ENCODE data around the gene MAST3.

GRCh38 chr19:18101268-18101667 lies 3.7 kb downstream of the MAST3 start:
- TF ChIP-seq REST (IDR thresholded peaks at IDR 0.05; ENCODE audit: low read depth) (no peak), RAD21 (IDR thresholded peaks at IDR 0.05; ENCODE audit: low read depth) (no peak), CREB1 (IDR thresholded peaks at IDR 0.05; ENCODE audit: low read depth) (no peak), CEBPB (IDR thresholded peaks at IDR 0.05) (no peak), EGR1 (IDR thresholded peaks at IDR 0.05) (no peak), MAX (IDR thresholded peaks at IDR 0.05) (no peak), TAF1 (IDR thresholded peaks at IDR 0.05; ENCODE audit: low read depth) (no peak), YY1 (IDR thresholded peaks at IDR 0.05; ENCODE audit: low read depth) (no peak)
